Measurements from ENCODE around the gene DUSP15. TPM values are rescaled to one million over a fixed set of nuclear protein-coding genes. Genes with fewer than 3 reads are reported as not detected.

DUSP15 gene
- total RNA-seq, 2 experiments from 2014 or later = not detected

- Mint-ChIP-seq H3K27me3 (peaks cover 9% of the 10 kb centered on the region), H3K36me3 (no peaks in the 10 kb centered on the region), H3K9me3 (no peaks in the 10 kb centered on the region), H3K27ac (no peak overlapping the region), H3K4me1 (ENCODE audit: low read depth) (peaks cover 4% of the 10 kb centered on the region), H3K4me3 (no peak overlapping the region)
- ChIA-PET CTCF (interaction anchor here (0.6 to 1.2 kb wide), 3 partner anchors 9 to 280 kb away, joined by 3 to 5 read pairs (median 3); no protein-coding TSS in a partner anchor), POLR2A (no interaction called here)
- no peak for DNase-seq
- intact Hi-C loops (cut with micrococcal nuclease) = no loop called here
These were observed 6.8 kb downstream of the DUSP15 start for GRCh38 chr20:31863296-31864085.

GRCh38 chr20:31862506-31862905, 7.8 kb downstream of the DUSP15 start:
- Mint-ChIP-seq H3K36me3 (no peaks in the 10 kb centered on the region), H3K27me3 (peaks cover 11% of the 10 kb centered on the region), H3K4me1 (ENCODE audit: low read depth) (peaks cover 4% of the 10 kb centered on the region), H3K27ac (no peak overlapping the region), H3K4me3 (no peak overlapping the region), H3K9me3 (no peaks in the 10 kb centered on the region)
- intact Hi-C loops (cut with micrococcal nuclease) = no loop called here
- no peak for DNase-seq
- ChIA-PET POLR2A (no interaction called here), CTCF (interaction anchor here (0.6 to 1.2 kb wide), 3 partner anchors 16 to 281 kb away, joined by 3 to 5 read pairs (median 3); partner anchors contain the start of gene FOXS1)

- no peaks in the 10 kb centered on the region for H3K9me3 Mint-ChIP-seq
- intact Hi-C loops (cut with micrococcal nuclease) = no loop called here
- CTCF ChIA-PET = interaction anchor here (1.0 to 1.3 kb wide), 4 partner anchors 10 to 169 kb away, joined by 3 to 8 read pairs (median 3); partner anchors contain the start of genes FOXS1 and PDRG1
- no peak for DNase-seq
- POLR2A ChIA-PET = no interaction called here
- H3K4me3 Mint-ChIP-seq = no peak overlapping the region
- H3K27me3 Mint-ChIP-seq = peaks cover 14% of the 10 kb centered on the region
- H3K4me1 Mint-ChIP-seq (ENCODE audit: low read depth) = peaks cover 4% of the 10 kb centered on the region
- H3K27ac Mint-ChIP-seq = no peak overlapping the region
- no peaks in the 10 kb centered on the region for H3K36me3 Mint-ChIP-seq
These were observed 8.2 kb downstream of the DUSP15 start for GRCh38 chr20:31862157-31862470.

GRCh38 chr20:31861385-31862156, 8.8 kb downstream of the DUSP15 start:
- Mint-ChIP-seq H3K36me3 (no peaks in the 10 kb centered on the region), H3K27ac (no peak overlapping the region), H3K9me3 (no peaks in the 10 kb centered on the region), H3K27me3 (peaks cover 14% of the 10 kb centered on the region), H3K4me3 (no peak overlapping the region), H3K4me1 (ENCODE audit: low read depth) (peaks cover 4% of the 10 kb centered on the region)
- intact Hi-C loops (cut with micrococcal nuclease) = no loop called here
- ChIA-PET CTCF (interaction anchor here (1.0 to 1.3 kb wide), 4 partner anchors 9 to 169 kb away, joined by 3 to 8 read pairs (median 3); partner anchors contain the start of genes FOXS1 and PDRG1), POLR2A (no interaction called here)
- DNase-seq = peak; percentile 71

GRCh38 chr20:31861135-31861384, 9.3 kb downstream of the DUSP15 start:
- intact Hi-C loops (cut with micrococcal nuclease) = no loop called here
- no peaks in the 10 kb centered on the region for H3K36me3 Mint-ChIP-seq
- no peaks in the 10 kb centered on the region for H3K9me3 Mint-ChIP-seq
- DNase-seq = no peak
- peaks cover 14% of the 10 kb centered on the region for H3K27me3 Mint-ChIP-seq
- ChIA-PET POLR2A (no interaction called here), CTCF (interaction anchor here (1.0 to 1.8 kb wide), 4 partner anchors 8 to 170 kb away, joined by 3 to 8 read pairs (median 4); partner anchors contain the start of gene PDRG1)
- no peak overlapping the region for H3K4me3 Mint-ChIP-seq
- no peak overlapping the region for H3K27ac Mint-ChIP-seq
- peaks cover 4% of the 10 kb centered on the region for H3K4me1 Mint-ChIP-seq (ENCODE audit: low read depth)

GRCh38 chr20:31860390-31861134, 9.8 kb downstream of the DUSP15 start:
- H3K27ac Mint-ChIP-seq = no peak overlapping the region
- no peak for DNase-seq
- no peaks in the 10 kb centered on the region for H3K36me3 Mint-ChIP-seq
- H3K4me1 Mint-ChIP-seq (ENCODE audit: low read depth) = peaks cover 4% of the 10 kb centered on the region
- CTCF ChIA-PET = interaction anchor here (1.2 to 2.4 kb wide), 5 partner anchors 14 to 231 kb away, joined by 3 to 6 read pairs (median 6); partner anchors contain the start of gene PDRG1
- no peaks in the 10 kb centered on the region for H3K9me3 Mint-ChIP-seq
- intact Hi-C loops (cut with micrococcal nuclease) = no loop called here
- peaks cover 14% of the 10 kb centered on the region for H3K27me3 Mint-ChIP-seq
- POLR2A ChIA-PET = no interaction called here
- H3K4me3 Mint-ChIP-seq = no peak overlapping the region

- H3K36me3 Mint-ChIP-seq = no peaks in the 10 kb centered on the region
- no peak overlapping the region for H3K27ac Mint-ChIP-seq
- H3K27me3 Mint-ChIP-seq = peaks cover 14% of the 10 kb centered on the region
- CTCF ChIA-PET = interaction anchor here (1.2 to 2.4 kb wide), 5 partner anchors 13 to 231 kb away, joined by 3 to 6 read pairs (median 6); partner anchors contain the start of gene PDRG1
- intact Hi-C loops (cut with micrococcal nuclease) = no loop called here
- H3K4me3 Mint-ChIP-seq = no peak overlapping the region
- peaks cover 4% of the 10 kb centered on the region for H3K4me1 Mint-ChIP-seq (ENCODE audit: low read depth)
- no peak for DNase-seq
- POLR2A ChIA-PET = no interaction called here
- H3K9me3 Mint-ChIP-seq = no peaks in the 10 kb centered on the region
These were observed 10.3 kb downstream of the DUSP15 start for GRCh38 chr20:31859998-31860380.

GRCh38 chr20:31859266-31859997, 10.9 kb downstream of the DUSP15 start:
- no peak for DNase-seq
- ChIA-PET POLR2A (no interaction called here), CTCF (interaction anchor here (1.2 to 2.4 kb wide), 6 partner anchors 8 to 232 kb away, joined by 3 to 6 read pairs (median 4); partner anchors contain the start of gene PDRG1)
- no peaks in the 10 kb centered on the region for H3K9me3 Mint-ChIP-seq
- intact Hi-C loops (cut with micrococcal nuclease) = no loop called here
- H3K4me3 Mint-ChIP-seq = no peak overlapping the region
- H3K36me3 Mint-ChIP-seq = no peaks in the 10 kb centered on the region
- no peak overlapping the region for H3K27ac Mint-ChIP-seq
- peaks cover 14% of the 10 kb centered on the region for H3K27me3 Mint-ChIP-seq
- peaks cover 4% of the 10 kb centered on the region for H3K4me1 Mint-ChIP-seq (ENCODE audit: low read depth)

- intact Hi-C loops (cut with micrococcal nuclease) = no loop called here
- DNase-seq = no peak
- Mint-ChIP-seq H3K27ac (no peak overlapping the region), H3K4me1 (ENCODE audit: low read depth) (peaks cover 4% of the 10 kb centered on the region), H3K36me3 (no peaks in the 10 kb centered on the region), H3K4me3 (no peak overlapping the region), H3K27me3 (peaks cover 14% of the 10 kb centered on the region), H3K9me3 (no peaks in the 10 kb centered on the region)
- ChIA-PET POLR2A (no interaction called here), CTCF (interaction anchor here (1.4 to 2.4 kb wide), 2 partner anchors 8 to 12 kb away, joined by 3 to 6 read pairs; no protein-coding TSS in a partner anchor)
These were observed 11.6 kb downstream of the DUSP15 start for GRCh38 chr20:31858760-31859083.

GRCh38 chr20:31857861-31858759, 12.2 kb downstream of the DUSP15 start:
- Mint-ChIP-seq H3K4me1 (ENCODE audit: low read depth) (peaks cover 4% of the 10 kb centered on the region), H3K27me3 (peaks cover 14% of the 10 kb centered on the region), H3K27ac (no peak overlapping the region), H3K4me3 (no peak overlapping the region), H3K9me3 (no peaks in the 10 kb centered on the region), H3K36me3 (no peaks in the 10 kb centered on the region)
- intact Hi-C loops (cut with micrococcal nuclease) = no loop called here
- POLR2A ChIA-PET = no interaction called here
- CTCF ChIA-PET = interaction anchor here (1.4 to 2.4 kb wide), 2 partner anchors 7 to 11 kb away, joined by 3 to 6 read pairs; no protein-coding TSS in a partner anchor
- no peak for DNase-seq

- Mint-ChIP-seq H3K36me3 (no peaks in the 10 kb centered on the region), H3K9me3 (no peaks in the 10 kb centered on the region), H3K27ac (no peak overlapping the region), H3K4me3 (no peak overlapping the region), H3K27me3 (peaks cover 12% of the 10 kb centered on the region), H3K4me1 (ENCODE audit: low read depth) (peaks cover 4% of the 10 kb centered on the region)
- CTCF ChIA-PET = interaction anchor here (1.5 to 7.7 kb wide), 4 partner anchors 10 to 174 kb away, joined by 6 to 102 read pairs (median 42); partner anchors contain the start of gene PDRG1
- POLR2A ChIA-PET = no interaction called here
- intact Hi-C loops (cut with micrococcal nuclease) = no loop called here
- no peak for DNase-seq
These were observed 13.8 kb downstream of the DUSP15 start for GRCh38 chr20:31856516-31856915.
